Lung (tissue), 12 donors: ENCODE results near the gene MTPN. TPM values are rescaled to one million over a fixed set of nuclear protein-coding genes. Genes with fewer than 3 reads are reported as not detected.

Experiments used
- ATAC-seq: fragments of 200-7000 bp; cut with Tn5 transposase; one replicate; pipeline ENCODE4 v1.9.1; 2020; ENCODE audit warnings: moderate number of reproducible peaks; ENCODE audit not compliant: insufficient read depth, low FRiP score
- DNase-seq, 3 donors: peaks; one replicate each; pipeline ENCODE4 v3.0.0-alpha.2; 2013 to 2017
- H3K27ac ChIP-seq, 2 donors: one replicate each; pipeline ENCODE4 v1.5.1; 2013; ENCODE audit warnings: mild to moderate bottlenecking in 2 of 2, moderate library complexity in 2 of 2, control low read depth in 1 of 2, inconsistent platforms in 1 of 2, low read depth in 1 of 2, low read length in 1 of 2
- H3K27me3 ChIP-seq, 3 donors: one replicate each; pipeline ENCODE4 v1.5.1; 2013; ENCODE audit warnings: low read length in 2 of 3; ENCODE audit not compliant: control insufficient read depth in 3 of 3, insufficient read depth in 3 of 3
- H3K36me3 ChIP-seq, 4 donors: one replicate each; pipeline ENCODE4 v1.5.1; 2013; ENCODE audit warnings: low read length in 4 of 4, mild to moderate bottlenecking in 1 of 4, moderate library complexity in 1 of 4; ENCODE audit not compliant: control insufficient read depth in 4 of 4, insufficient read depth in 4 of 4
- H3K4me1 ChIP-seq, 5 donors: one replicate each; pipeline ENCODE4 v1.5.1; 2013; ENCODE audit warnings: low read length in 5 of 5, mild to moderate bottlenecking in 2 of 5, moderate library complexity in 1 of 5; ENCODE audit not compliant: control insufficient read depth in 5 of 5, insufficient read depth in 5 of 5
- H3K4me3 ChIP-seq: one replicate; pipeline ENCODE4 v1.5.1; 2013; ENCODE audit warnings: mild to moderate bottlenecking, control low read depth, moderate library complexity
- H3K9ac ChIP-seq, 2 donors: one replicate each; pipeline ENCODE4 v1.5.1; 2013; ENCODE audit warnings: low read length in 2 of 2, control low read depth in 1 of 2; ENCODE audit not compliant: insufficient read depth in 1 of 2
- H3K9me3 ChIP-seq, 4 donors: one replicate each; pipeline ENCODE4 v1.5.1; 2013; ENCODE audit warnings: low read length in 3 of 4, mild to moderate bottlenecking in 1 of 4, moderate library complexity in 1 of 4; ENCODE audit not compliant: control insufficient read depth in 4 of 4, insufficient read depth in 3 of 4
- CTCF ChIP-seq: IDR thresholded peaks from 2 replicates; pipeline ENCODE4 v1.5.1; 2012; ENCODE audit warnings: mild to moderate bottlenecking; ENCODE audit errors: control extremely low read depth, extremely low read depth
- WGBS, 2 donors: extraction: QIAGEN DNeasy Blood & Tissue Kit; methylation state at CpG; one replicate each; pipeline ENCODE4 v1.1.7; 2013; 5-methylcytosine and 5-hydroxymethylcytosine counted together
- polyA plus RNA-seq, 2 donors: library from polyadenylated mRNA; stranded (reverse); fragments of 200-250 nt; gene quantifications; one replicate each; pipeline ENCODE4 v1.2.1, GENCODE V29; 2013
- total RNA-seq, 2 donors: library from RNA; depleted of rRNA in 1 of 2; stranded (reverse); fragments of >200 nt in 1 of 2; gene quantifications; one replicate each; pipeline ENCODE4 v1.2.1, GENCODE V29; 2014 to 2021
- donor health status: control.
- donor health status: control.
- donor health status: Bipolar disorder and iron deficiency.
- donor health status: healthy.
- donor health status: DM: yes; HTN: yes; CAD: no.

The MTPN gene
- total and polyA plus RNA-seq, 4 donors: 32.9 to 116 (median 105) TPM

GRCh38 chr7:135942614-135943013 is 34.5 kb downstream of the MTPN start:
- H3K4me1 ChIP-seq: peaks cover 0 to 18% (median 0%) of the 10 kb centered on the region in 5 donors
- H3K4me3 ChIP-seq: no peak overlapping the region
- H3K9me3 ChIP-seq: no peaks in the 10 kb centered on the region
- WGBS, 2 donors: 93 to 96% methylated on average over 2 of the region's 2 CpGs
- H3K36me3 ChIP-seq: peaks cover 0 to 6% (median 2%) of the 10 kb centered on the region in 4 donors
- no peak for TF ChIP-seq CTCF
- no peak overlapping the region for H3K27ac ChIP-seq
- no peak overlapping the region for H3K9ac ChIP-seq
- DNase-seq (no peak), ATAC-seq (no peak)
- H3K27me3 ChIP-seq: no peaks in the 10 kb centered on the region

GRCh38 chr7:135940077-135941075 is 36.8 kb downstream of the MTPN start:
- H3K36me3 ChIP-seq: peaks cover 0 to 2% (median 1%) of the 10 kb centered on the region in 4 donors
- 97 to 99% methylated on average over 3 of the region's 3 CpGs for WGBS, 2 donors
- no peak for DNase-seq
- ATAC-seq: no peak
- no peak overlapping the region for H3K4me3 ChIP-seq
- no peaks in the 10 kb centered on the region for H3K9me3 ChIP-seq
- TF ChIP-seq CTCF: no peak
- H3K27me3 ChIP-seq: no peaks in the 10 kb centered on the region
- peaks cover 0 to 20% (median 0%) of the 10 kb centered on the region in 5 donors for H3K4me1 ChIP-seq
- H3K9ac ChIP-seq: no peak overlapping the region
- no peak overlapping the region for H3K27ac ChIP-seq

- Histone ChIP-seq H3K9me3 (no peaks in the 10 kb centered on the region), H3K4me3 (no peak overlapping the region), H3K4me1 (peaks cover 0 to 25% (median 0%) of the 10 kb centered on the region in 5 donors), H3K27me3 (no peaks in the 10 kb centered on the region), H3K9ac (no peak overlapping the region), H3K27ac (no peak overlapping the region), H3K36me3 (peaks cover 0 to 2% (median 0%) of the 10 kb centered on the region in 4 donors)
- no peak for TF ChIP-seq CTCF
- no peak for DNase-seq
- WGBS, 2 donors: 69 to 78% methylated on average over 4 to 8 of the region's 8 CpGs
- no peak for ATAC-seq
Measured at GRCh38 chr7:135939261-135939812, 37.8 kb downstream of the MTPN start.
